Activated CD4-positive, alpha-beta T cell treated with anti-CD3 and anti-CD28 coated beads, Interleukin-2, amount 50 U/mL, for 48 hours (primary cell): ENCODE data around the gene CACNG7.

Experiments used
- DNase-seq, 2 experiments: peaks; one replicate each; pipeline ENCODE4 v3.0.0-alpha.2; 2020

CACNG7 gene

DNA sequence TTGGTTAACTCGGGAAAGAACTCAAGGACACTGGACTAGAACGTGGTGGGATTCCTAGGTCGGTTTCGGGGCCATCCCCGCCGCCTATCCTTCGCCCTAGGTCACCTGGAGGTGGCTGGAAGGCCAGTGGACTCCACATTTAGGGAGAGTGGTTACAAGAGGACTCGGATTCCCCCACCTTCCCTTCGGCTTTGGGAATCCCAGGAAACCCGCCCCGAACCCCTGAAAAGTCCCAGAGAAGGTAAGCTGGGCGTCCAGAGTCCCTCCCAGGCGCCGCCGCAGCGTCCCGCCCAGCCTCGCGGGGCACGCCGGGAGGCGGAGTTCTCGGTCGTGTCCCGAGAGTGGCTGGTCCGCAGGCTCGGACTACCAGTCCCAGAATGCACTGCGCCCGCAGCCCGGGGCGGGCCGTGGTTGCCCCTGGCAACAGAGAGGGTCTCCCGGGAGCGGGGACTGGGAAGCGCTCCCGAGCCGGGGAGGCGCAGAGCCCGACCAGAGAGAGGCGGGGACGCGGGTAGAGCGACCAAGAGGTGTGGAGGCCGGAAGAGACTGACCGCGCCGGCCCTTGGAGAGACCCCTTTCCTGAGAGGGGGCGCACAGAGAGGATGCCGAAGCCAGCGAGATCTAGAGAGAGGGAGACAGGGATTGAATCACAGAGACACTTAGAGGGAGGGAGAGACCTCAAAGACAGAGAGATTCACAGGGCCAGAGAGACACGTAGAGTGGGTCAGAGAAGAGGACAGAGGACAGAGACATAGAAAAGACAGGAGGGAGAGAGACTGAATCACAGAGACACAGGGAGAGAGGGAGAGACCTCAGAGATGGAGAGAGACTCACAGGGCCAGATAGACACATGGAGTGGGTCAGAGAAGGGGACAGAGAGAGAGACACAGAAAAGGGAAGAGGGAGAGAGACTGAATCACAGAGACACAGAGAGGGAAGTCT is 29.7 kb upstream of the CACNG7 start:
- peak; percentile 82 to 86 for DNase-seq

DNA sequence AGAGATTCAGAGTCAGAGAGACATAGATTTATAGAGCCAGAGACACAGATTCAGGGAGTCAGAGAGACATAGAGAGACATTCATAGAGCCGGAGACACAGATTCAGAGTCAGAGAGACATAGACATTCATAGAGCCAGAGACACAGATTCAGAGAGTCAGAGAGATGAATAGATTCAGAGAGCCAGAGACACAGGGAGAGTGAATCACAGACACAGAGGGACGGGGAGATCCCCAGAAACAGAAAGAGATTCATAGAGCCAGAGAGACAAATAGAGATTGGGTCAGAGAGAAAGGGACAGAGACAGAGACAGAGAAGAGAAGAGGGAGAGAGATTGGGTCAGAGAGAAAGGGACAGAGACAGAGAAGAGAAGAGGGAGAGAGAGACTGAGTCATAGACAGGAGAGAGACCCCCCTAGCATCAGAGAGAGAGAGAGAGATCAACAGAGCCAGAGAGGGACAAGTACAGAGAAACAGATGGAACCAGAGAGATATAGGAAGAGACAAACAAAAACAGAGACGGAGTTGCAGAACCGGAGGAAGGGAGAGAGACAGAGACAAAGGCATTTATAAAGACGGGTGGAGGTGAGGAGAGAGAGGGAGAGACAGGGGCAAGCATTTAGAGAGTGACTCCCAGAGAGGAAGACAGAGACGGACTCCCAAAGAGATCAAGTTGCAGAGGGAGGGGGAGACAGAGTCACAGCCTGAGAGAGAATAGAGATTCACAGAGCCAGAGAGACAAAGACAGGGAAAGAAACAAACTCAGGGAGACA is 28.2 kb upstream of the CACNG7 start:
- no peak for DNase-seq

DNA sequence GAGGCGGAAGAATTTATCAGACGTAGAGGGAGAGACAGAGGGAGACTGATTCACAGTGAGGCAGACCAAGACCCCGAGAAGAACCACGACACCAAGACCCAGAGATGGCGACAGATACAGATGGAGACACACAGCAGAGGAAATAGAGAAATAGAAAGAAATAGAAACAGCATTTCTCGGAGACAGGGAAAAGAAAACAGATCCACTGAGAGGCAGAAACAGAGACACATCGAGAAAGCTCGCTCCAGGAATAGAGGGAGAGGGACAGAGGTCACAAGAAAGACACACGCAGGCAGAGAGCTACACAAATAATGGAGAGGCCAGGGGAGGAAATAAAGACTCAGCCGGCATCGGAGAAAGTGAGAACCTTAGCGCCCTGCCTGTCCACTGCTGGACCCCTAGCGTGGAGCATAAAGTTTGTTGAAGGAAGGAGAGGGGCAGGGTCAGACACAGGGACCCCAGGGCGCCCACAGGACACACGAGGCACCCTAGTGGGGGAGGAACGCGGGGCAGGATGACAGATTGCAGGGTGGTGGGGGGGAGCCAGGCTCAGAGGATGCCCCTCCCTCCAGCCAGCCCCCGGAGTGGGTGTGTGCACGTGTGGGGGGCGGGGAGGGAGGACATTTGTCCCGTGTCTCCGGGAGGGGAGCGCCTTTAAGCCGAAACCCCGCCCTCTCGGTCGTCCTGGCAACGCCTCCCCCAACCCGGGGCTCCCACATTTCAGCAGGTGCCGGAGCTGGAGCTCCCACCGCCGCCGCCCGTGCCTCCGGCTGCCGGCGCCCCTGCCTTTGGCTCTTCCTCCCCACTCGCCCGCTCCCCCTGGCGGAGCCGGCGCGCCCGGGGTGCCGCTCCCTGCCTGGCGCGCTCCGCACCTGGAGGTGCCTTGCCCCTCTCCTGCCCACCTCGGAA is 27.3 kb upstream of the CACNG7 start, which contains the start of gene PRKCG:
TSS of gene PRKCG (plus strand) at position 716 of the 909 bp plus-strand sequence. CDS start 298 bp downstream, outside the sequence.
- DNase-seq: peak; percentile 33 to 47

DNA sequence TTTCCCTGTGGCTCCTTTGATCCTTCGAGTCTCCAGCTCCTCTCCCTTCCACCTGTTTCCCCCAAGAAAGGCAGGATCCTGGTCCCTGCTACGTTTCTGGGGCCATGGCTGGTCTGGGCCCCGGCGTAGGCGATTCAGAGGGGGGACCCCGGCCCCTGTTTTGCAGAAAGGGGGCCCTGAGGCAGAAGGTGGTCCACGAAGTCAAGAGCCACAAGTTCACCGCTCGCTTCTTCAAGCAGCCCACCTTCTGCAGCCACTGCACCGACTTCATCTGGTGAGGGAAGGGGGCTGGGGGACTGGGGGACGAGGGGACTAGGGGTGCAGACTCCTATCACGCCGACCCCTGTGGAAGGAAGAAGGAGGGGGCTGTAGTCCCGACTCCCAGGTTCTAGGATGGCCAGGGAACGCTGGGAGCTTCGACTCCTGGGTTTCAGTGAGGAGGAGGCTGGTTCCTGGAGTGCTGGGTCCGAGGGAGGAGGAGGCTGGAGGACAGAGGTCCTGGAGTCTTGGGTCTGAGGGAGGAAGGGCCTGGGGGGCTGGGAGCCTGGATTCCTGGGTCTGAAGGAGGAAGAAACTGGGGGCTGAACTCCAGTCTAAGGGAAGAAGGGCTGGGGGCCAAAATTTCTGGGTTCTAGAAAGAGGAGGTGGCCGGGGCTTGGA is 26.6 kb upstream of the CACNG7 start:
- DNase-seq: no peak

DNA sequence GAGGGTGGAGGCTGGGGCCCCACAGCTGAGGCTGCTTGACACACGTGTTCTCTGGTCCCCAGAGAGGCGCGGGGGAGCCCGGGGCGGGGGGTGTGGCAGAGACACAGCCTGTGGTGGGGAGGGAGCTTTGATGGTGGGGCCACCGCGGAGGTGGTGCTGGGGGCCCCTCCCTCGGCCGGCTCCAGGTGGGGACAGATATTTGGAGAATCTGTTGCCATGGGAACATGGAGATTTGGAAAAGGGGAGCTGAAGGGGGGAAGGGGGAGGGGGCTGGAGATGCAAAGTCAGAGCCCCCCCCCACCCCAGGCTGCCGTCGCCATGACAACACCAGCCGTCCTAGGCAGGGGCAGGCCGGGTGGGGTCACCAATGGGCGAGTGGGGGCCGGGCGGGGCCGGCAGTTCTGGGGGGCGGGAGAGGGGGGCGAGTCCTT is 25.8 kb upstream of the CACNG7 start:
- no peak for DNase-seq

DNA sequence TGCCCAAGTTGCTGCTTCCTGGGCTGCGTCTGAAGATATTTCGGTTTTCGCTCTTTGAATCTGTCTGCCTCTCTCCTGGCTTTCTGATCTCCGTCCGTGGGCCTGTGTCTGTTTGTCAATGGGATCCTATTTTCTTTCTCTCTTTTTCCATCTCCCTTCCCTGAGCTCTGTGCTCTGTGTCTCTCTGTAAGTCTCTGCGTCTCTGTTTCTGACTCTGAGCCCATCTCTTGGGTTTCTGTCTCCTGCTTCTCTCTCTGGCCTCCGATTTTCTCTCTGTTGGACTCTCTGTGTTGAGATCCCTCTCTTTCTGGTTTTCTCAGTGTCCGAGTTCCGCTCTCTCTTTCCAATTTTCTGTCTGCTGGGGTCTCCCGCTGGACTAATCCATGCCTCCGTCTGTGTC is 25.3 kb upstream of the CACNG7 start:
- no peak for DNase-seq

DNA sequence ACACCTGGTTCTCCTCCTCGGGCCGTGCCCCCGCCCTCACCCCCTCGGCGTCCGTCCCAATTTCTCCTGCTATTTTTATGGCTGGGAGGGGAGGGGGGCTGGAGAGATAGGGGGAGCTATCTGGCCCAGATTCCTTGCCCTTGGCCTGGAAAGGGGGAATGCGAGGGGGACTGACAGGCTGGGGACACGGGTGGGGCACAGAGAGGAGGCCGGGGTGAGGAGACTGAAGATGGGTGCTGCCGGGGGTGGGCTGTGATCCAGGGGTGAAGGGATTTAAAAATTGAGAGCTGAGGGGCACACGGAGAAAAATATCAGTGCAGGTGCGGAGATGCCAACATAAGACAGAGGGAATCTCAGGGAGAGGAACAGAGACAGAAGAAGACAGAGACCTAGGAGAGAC is 24.8 kb upstream of the CACNG7 start:
- no peak for DNase-seq

DNA sequence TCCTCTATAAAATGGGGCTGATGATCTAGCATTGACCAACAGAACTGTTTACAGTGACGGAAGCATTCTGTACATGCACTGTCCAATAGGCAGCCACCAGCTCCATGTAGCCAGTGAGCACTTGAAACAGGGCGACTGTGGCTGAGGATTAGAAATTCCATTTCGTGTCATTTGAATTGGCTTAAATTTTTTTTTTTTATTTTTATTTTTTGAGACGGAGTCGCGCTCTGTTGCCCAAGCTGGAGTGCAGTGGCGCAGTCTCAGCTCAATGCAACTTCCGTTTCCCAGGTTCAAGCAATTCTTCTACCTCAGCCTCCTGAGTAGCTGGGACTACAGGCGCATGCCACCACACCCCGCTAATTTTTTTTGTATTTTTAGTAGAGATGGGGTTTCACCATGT is 24.0 kb upstream of the CACNG7 start:
- no peak for DNase-seq

DNA sequence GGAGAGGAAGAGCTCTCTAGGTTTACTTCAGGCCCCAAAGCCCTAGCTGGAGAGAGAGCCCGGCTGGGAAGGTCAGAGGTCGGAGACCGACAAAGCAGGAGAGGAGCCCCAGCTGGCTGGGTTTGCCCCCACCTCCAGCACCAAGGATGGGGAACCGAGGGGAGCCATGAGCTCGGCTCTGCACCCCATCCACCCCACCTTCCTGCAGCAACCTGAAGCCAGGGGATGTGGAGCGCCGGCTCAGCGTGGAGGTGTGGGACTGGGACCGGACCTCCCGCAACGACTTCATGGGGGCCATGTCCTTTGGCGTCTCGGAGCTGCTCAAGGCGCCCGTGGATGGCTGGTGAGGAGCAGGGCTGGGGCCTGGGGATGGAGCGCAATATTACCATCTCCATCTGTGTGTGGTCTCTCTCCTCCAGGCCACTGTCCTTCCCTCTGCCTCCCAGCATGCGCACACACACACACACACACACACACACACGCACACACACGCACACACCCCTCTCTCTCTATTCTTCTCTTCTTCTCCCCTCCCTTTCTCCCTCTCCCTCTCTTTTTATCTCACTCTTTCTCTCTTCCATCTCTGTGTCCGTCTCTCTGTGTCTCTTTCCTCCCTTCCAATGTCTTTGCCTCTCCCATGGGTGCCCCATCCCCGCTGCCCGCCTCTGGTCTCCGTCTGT is 16.6 kb upstream of the CACNG7 start:
- DNase-seq: no peak

DNA sequence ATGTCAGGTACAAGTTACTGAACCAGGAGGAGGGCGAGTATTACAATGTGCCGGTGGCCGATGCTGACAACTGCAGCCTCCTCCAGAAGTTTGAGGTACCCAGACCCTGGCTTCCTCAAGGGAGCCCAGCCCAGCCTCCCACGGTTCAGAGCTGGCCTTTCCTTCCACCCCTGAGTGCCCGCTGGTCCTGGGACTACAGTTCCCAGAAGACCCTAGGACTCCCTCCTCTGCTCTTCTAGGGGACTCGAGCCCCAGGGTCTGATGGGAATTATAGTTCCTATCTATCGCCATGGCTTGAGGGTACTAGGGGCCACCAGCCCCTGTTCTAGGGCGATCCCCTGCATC is 16.1 kb upstream of the CACNG7 start:
- DNase-seq: no peak

DNA sequence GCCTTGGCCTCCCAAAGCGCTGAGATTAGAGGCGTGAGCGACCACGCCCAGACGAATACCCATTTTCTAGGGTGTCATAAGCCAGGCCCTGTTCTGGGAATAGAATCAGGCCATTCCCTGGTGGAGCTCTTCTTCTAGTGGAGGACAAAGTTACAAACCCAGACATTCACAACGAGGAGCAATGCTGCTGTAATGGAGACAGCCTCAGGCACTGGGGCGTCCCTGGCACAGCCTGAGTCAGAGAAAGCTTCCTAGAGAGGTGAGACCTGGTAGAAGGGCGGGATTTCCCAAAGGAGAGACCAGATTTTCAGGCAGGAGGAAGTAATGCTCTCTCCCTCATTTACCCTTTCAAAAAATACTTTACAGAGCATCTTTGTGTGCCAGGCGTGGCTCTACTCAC is 14.4 kb upstream of the CACNG7 start:
- DNase-seq: no peak

DNA sequence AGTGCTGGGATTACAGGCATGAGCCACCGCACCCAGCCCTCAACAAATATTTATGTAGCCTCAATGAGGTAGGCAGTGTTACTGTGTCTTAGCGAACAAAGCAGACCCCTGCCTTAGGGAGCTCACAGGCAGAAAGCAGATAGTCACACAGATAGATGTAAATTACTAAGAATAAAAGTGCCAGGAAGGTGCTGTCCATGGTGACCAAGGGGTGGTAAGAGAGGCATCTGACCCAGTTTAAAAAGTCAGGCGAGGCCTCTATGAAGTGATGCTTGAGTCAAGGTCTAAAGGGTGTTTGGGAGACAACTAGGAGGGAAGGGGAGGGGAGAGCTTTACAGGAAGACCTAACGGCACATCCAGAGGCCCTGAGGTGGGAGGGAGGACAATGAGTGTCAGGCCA is 12.4 kb upstream of the CACNG7 start:
- DNase-seq: no peak

DNA sequence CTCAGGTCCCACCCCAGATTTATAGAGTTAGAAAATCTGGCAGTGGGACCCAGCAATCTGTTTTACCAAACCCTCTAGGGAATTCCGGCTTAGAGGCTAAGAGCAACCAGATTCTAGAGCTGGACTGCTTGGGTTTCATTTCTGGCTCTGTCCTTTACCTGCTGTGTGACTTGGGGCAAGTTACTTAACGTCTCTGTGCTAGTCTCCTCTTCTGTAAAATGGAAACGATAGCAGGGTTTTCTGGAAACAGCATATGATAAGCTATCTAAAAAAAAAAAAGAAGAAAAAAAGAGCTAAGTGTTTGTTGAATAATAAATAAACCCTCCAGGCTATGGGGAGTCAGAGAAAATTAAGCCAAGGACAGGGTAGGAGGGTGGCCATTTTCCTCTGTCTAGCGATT is 11.6 kb upstream of the CACNG7 start:
- DNase-seq: no peak

DNA sequence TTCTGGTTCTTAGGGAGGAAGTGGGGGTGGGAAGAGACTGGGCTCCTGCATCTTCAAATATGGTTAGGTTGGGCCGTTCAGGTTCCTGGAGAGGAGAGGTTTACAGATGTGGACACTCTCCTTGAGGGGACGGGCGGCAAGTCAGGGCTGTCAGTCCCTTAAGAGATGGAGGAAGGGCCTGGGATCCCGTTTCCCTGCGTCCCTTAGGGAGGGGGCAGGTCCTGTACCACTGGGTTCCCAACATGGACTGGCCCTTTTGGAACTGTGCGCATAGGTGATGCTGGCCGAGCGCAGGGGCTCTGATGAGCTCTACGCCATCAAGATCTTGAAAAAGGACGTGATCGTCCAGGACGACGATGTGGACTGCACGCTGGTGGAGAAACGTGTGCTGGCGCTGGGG is 10.9 kb upstream of the CACNG7 start:
- DNase-seq: no peak

DNA sequence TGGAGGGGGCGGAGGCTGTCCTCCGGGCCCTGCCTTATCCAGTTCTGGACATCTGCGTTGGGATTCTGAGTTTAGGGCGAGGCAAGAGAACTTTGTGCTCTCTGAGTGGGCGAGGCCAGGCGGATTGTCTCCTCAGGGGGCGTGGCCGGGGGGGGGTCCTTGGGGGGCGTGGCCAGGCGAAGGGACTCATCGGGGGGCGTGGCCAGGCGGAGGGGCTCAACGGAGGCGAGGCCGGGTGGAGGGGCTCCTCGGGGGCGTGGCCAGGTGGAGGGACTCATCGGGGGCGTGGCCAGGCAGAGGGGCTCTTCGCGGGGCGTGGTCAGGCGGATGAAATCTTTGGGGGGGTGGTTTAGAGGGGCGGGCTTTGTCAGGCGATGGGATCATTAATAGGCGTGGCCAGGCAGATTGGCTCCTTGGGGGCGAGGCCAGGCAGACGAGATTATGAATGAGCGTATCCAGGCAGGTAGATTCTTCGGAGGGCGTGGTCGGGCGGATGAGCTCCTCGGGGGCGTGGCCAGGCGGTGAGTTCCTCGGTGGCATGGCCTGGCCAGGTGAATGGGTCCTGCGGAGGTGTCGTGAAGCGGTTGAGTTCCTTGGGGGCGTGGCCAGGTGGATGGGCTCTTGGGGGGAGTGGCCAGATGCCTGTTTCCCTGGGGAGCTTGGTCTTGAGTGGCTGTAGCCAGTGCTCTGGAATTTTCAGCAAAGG is 10.3 kb upstream of the CACNG7 start:
- no peak for DNase-seq

DNA sequence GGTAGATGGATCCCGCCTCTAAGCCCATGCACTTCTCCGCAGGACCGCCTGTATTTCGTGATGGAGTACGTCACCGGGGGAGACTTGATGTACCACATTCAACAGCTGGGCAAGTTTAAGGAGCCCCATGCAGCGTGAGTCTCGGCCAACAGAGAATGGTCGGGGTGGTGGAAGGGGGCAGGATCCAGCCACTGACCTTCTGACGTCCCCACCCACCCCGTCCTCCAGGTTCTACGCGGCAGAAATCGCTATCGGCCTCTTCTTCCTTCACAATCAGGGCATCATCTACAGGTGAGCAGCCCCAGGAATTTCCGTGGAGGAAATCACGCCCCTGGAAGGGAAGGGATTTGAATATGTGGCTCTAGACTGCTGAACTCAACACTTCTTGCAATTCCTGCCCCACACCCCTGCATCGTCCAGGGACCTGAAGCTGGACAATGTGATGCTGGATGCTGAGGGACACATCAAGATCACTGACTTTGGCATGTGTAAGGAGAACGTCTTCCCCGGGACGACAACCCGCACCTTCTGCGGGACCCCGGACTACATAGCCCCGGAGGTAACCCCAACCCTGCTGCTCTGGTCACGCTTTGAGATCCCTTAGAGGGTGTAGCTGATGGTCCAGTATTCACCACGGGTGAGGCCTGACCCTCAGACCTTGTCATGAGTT is 8.8 kb upstream of the CACNG7 start:
- no peak for DNase-seq

DNA sequence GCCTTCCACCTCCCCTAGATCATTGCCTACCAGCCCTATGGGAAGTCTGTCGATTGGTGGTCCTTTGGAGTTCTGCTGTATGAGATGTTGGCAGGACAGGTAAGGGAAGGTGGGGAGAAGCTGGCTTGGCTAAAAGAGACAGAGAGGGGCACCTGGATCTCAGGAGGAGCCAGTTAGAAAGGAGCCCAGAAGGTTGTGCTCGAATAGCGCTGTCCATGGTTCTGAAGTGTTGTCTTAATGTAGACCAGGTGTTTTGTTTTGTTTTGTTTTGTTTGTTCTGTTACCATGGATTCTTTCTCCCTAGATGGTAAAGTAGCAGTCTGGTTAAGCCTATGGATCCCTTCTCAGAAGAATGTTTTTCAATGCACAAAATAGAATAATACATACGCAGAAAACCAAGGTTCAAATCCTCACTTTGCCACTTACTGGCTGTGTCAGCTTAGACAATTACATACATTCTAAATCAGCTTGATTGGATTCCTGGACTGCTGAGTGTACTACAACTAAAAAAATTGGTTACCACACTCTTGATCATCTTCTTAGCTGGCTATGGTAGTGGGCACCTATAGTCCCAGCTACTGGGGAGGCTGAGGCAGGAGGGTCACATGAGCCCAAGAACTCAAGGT is 5.9 kb upstream of the CACNG7 start:
- DNase-seq: no peak

DNA sequence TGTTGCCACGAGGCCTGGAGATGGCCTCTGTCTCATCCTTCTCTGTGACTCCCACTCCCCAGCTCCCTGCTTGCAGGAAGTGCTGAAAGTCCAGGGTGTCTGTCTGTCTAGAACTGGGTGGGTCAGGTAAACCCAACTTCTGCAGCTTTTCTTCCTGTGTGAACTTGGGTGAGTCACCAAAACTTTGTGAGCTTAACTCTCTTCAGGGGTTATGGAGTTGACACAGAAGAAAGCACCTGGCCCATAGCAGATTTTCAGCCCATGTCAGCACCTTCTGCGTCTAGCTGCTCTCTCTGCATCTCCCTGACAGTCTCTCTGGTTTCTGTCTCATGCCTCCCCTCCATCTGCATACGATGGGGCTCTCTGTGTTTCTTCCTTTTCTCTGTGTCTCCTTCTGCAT is 4.2 kb upstream of the CACNG7 start:
- DNase-seq: no peak

DNA sequence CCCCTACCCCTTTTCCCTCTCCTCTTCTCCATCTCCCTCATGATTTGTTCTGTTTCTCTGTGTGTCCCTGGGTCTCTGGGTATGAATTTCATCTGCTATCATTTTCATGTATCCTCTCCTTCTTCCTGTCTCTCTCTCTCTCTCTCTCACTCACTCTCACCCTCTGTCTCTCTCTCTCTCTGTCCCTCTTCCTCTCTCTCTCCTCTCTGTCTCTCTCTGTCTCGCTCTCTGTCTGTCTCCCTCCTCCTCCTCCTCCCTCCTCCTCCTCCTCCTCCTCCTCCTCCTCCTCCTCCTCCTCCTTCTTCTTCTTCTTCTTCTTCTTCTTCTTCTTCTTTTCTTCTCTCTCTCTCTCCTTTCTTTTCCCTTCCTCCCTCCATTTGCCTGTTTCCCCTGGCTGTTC is 3.3 kb upstream of the CACNG7 start:
- DNase-seq: no peak
